CD4-positive, alpha-beta T cell (primary cell): Measurements from ENCODE around the gene IGLL1. TPM values are rescaled to one million over a fixed set of nuclear protein-coding genes. Genes with fewer than 3 reads are reported as not detected.

Experiments
- ATAC-seq: fragments of 200-7000 bp; cut with Tn5 transposase; one replicate; pipeline ENCODE4 v1.10.0; 2022; ENCODE audit warnings: mild to moderate bottlenecking; ENCODE audit not compliant: poor library complexity
- CTCF ChIA-PET: fragments of 350-600 bp; sonication (Branson Sonifier 250); formaldehyde crosslinking; loops from one replicate; lab custom pipeline; 2021; ENCODE audit warnings: antibody characterized with exemption, inconsistent platforms; lab: Charles Lee
- POLR2A ChIA-PET: fragments of 350-600 bp; sonication (Branson Sonifier 250); formaldehyde crosslinking; loops from one replicate; lab custom pipeline; 2021; ENCODE audit warnings: antibody characterized with exemption, inconsistent platforms; lab: Charles Lee
- DNase-seq, 14 experiments: peaks; one replicate each; pipeline ENCODE4 v3.0.0-alpha.2; 2013 to 2020; ENCODE audit warnings: mixed read lengths in 2 of 14
- H3K27ac ChIP-seq, 2 donors: one replicate each; pipeline versions ENCODE4 v1.5.1 to v1.7.0; 2013; ENCODE audit warnings: low read length in 2 of 2, low read depth in 1 of 2, mild to moderate bottlenecking in 1 of 2
- H3K27me3 ChIP-seq, 2 experiments: 1 replicate in 1 of 2; 2 replicates in 1 of 2; pipeline versions ENCODE4 v1.6.1 to v1.7.0; 2013; ENCODE audit warnings: low read length in 2 of 2, control low read depth in 1 of 2, mild to moderate bottlenecking in 1 of 2, moderate library complexity in 1 of 2; ENCODE audit not compliant: insufficient read depth in 2 of 2, control insufficient read depth in 1 of 2
- H3K36me3 ChIP-seq: one replicate; pipeline ENCODE4 v1.6.1; 2013; ENCODE audit warnings: low read length, control low read depth; ENCODE audit not compliant: insufficient read depth
- H3K4me1 ChIP-seq: one replicate; pipeline ENCODE4 v1.6.1; 2013; ENCODE audit warnings: low read length, control low read depth; ENCODE audit not compliant: insufficient read depth
- H3K4me3 ChIP-seq: one replicate; pipeline ENCODE4 v1.5.1; 2013; ENCODE audit warnings: mild to moderate bottlenecking, low read length, moderate library complexity
- H3K9me3 ChIP-seq, 2 experiments: 1 replicate in 1 of 2; 2 replicates in 1 of 2; pipeline versions ENCODE4 v1.6.1 to v1.7.0; 2013; ENCODE audit warnings: low read length in 2 of 2, mild to moderate bottlenecking in 2 of 2, control low read depth in 1 of 2, moderate library complexity in 1 of 2; ENCODE audit not compliant: control insufficient read depth in 1 of 2, insufficient read depth in 1 of 2
- H3K27ac Mint-ChIP-seq: one replicate; pipeline ENCODE4 v1.8.0; 2020; ENCODE audit warnings: mixed read lengths
- H3K27me3 Mint-ChIP-seq: one replicate; pipeline ENCODE4 v1.8.0; 2021; ENCODE audit warnings: mixed read lengths
- H3K36me3 Mint-ChIP-seq: one replicate; pipeline ENCODE4 v1.8.0; 2021; ENCODE audit warnings: low read depth, mixed read lengths
- H3K4me1 Mint-ChIP-seq: one replicate; pipeline ENCODE4 v1.8.0; 2021; ENCODE audit warnings: low read depth, mixed read lengths
- H3K4me3 Mint-ChIP-seq: one replicate; pipeline ENCODE4 v1.8.0; 2020; ENCODE audit warnings: mild to moderate bottlenecking, mixed read lengths
- H3K9me3 Mint-ChIP-seq: one replicate; pipeline ENCODE4 v1.8.0; 2020; ENCODE audit warnings: mixed read lengths
- CTCF ChIP-seq: fragments of 200-600 bp; IDR thresholded peaks from one replicate; pipeline ENCODE4 v1.8.0; 2022; ENCODE audit warnings: antibody characterized with exemption, mild to moderate bottlenecking
- intact Hi-C, 2 experiments: fragments of 100-400 bp; cut with DNase I in 1 of 2; cut with micrococcal nuclease in 1 of 2; formaldehyde crosslinking; loops; one replicate each; pipeline versions ENCODE4 v1.15.1 to v1.9.0; 2023 to 2025; cut with DNase I, micrococcal nuclease
- total RNA-seq, 174 experiments: library from RNA in 2 of 174; stranded (reverse) in 2 of 174; gene quantifications; one replicate each; pipeline ENCODE4 v1.2.3 and lab custom pipeline; 2021 to 2026

The IGLL1 gene
- total RNA-seq, 2 experiments from 2014 or later, result not detected

- Mint-ChIP-seq H3K36me3 (no peaks in the 10 kb centered on the region), H3K4me3 (no peak overlapping the region), H3K9me3 (no peaks in the 10 kb centered on the region), H3K27me3 (peaks cover 44% of the 10 kb centered on the region), H3K27ac (no peak overlapping the region), H3K4me1 (no peaks in the 10 kb centered on the region)
- no peaks in the 10 kb centered on the region for H3K4me1 ChIP-seq
- H3K36me3 ChIP-seq, result no peaks in the 10 kb centered on the region
- no peak overlapping the region for H3K27ac ChIP-seq
- POLR2A ChIA-PET, result no interaction called here
- H3K9me3 ChIP-seq, result no peaks in the 10 kb centered on the region
- DNase-seq (no peak), ATAC-seq (no peak)
- H3K27me3 ChIP-seq, result peaks cover 7 to 22% of the 10 kb centered on the region in 2 experiments
- CTCF ChIA-PET, result no interaction called here
- TF ChIP-seq CTCF, result no peak
- intact Hi-C loops, result no loop called here
- no peak overlapping the region for H3K4me3 ChIP-seq
These were observed 3.1 kb upstream of the IGLL1 start for GRCh38 chr22:23583153-23583552.

GRCh38 chr22:23581260-23581650 lies 1.2 kb upstream of the IGLL1 start:
- H3K4me1 ChIP-seq, result no peaks in the 10 kb centered on the region
- H3K4me3 ChIP-seq, result no peak overlapping the region
- no peaks in the 10 kb centered on the region for H3K9me3 ChIP-seq
- Mint-ChIP-seq H3K9me3 (no peaks in the 10 kb centered on the region), H3K4me3 (no peak overlapping the region), H3K36me3 (no peaks in the 10 kb centered on the region), H3K27ac (no peak overlapping the region), H3K4me1 (no peaks in the 10 kb centered on the region), H3K27me3 (peaks cover 56% of the 10 kb centered on the region)
- no peak overlapping the region for H3K27ac ChIP-seq
- POLR2A ChIA-PET, result no interaction called here
- ATAC-seq (no peak), DNase-seq (no peak)
- CTCF ChIA-PET, result no interaction called here
- peaks cover 7 to 24% of the 10 kb centered on the region in 2 experiments for H3K27me3 ChIP-seq
- intact Hi-C loops, result no loop called here
- H3K36me3 ChIP-seq, result no peaks in the 10 kb centered on the region
- no peak for TF ChIP-seq CTCF

GRCh38 chr22:23580576-23581259 lies 628 bp upstream of the IGLL1 start:
- H3K4me3 Mint-ChIP-seq, result no peak overlapping the region
- no peaks in the 10 kb centered on the region for H3K9me3 Mint-ChIP-seq
- Histone ChIP-seq H3K4me3 (no peak overlapping the region), H3K36me3 (no peaks in the 10 kb centered on the region), H3K27ac (no peak overlapping the region), H3K9me3 (no peaks in the 10 kb centered on the region), H3K27me3 (peaks cover 11 to 24% of the 10 kb centered on the region in 2 experiments), H3K4me1 (no peaks in the 10 kb centered on the region)
- no peak overlapping the region for H3K27ac Mint-ChIP-seq
- POLR2A ChIA-PET, result no interaction called here
- H3K36me3 Mint-ChIP-seq, result no peaks in the 10 kb centered on the region
- no peak for TF ChIP-seq CTCF
- no peaks in the 10 kb centered on the region for H3K4me1 Mint-ChIP-seq
- DNase-seq (no peak), ATAC-seq (no peak)
- H3K27me3 Mint-ChIP-seq, result peaks cover 60% of the 10 kb centered on the region
- intact Hi-C loops, result no loop called here
- CTCF ChIA-PET, result no interaction called here
